HG02973 (cell line): ENCODE measurements around the gene VAX1.
A peak's percentile ranks its signal among the peaks of the same experiment; 100 is the strongest.
"Not testable (repeated sequence)": the region's sequence is repeated elsewhere in the genome, so short reads cannot be mapped to it uniquely, and the experiment has no call there.

Source experiments
- ATAC-seq: cut with Tn5 transposase; IDR thresholded peaks from one replicate; pipeline ENCODE4 v1.9.1; 2021; ENCODE audit warnings: moderate library complexity; ENCODE audit not compliant: unreplicated experiment

Gene VAX1

GRCh38 chr10:117137911-117138642, at the start of gene VAX1:
VAX1 (minus strand) TSS chr10:117138270; CDS start chr10:117138056, 214 bp downstream.
- no peak for ATAC-seq

GRCh38 chr10:117186832-117187615, 49.0 kb upstream of the VAX1 start:
- no peak for ATAC-seq

GRCh38 chr10:117185817-117186216, 47.7 kb upstream of the VAX1 start:
- not testable (repeated sequence) for ATAC-seq

- no peak for ATAC-seq
Observed at GRCh38 chr10:117184821-117185220, 46.8 kb upstream of the VAX1 start.

GRCh38 chr10:117184296-117184695, 46.2 kb upstream of the VAX1 start:
- no peak for ATAC-seq

DNA sequence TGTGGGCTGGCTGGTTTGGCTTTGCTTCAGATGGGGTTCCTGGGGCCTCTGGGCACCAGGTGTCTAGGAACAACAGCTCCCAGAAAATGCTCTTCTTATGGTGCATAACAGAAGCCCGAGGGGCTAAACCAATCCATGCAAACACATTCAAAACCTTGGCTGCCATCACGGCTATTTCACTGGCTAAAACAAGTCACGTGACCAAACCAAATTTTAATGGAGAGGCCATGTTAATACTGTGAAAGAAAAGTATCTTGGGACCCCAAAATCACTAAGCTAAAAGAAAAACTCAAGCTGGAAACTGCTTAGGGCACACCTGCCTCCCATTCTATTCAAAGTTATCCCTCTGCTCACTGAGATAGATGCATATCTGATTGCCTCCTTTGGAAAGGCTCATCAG, 40.1 kb upstream of the VAX1 start:
- ATAC-seq: no peak

- peak; percentile 36 for ATAC-seq
Observed at GRCh38 chr10:117175901-117176534, 37.9 kb upstream of the VAX1 start.

GRCh38 chr10:117175215-117175900, 37.3 kb upstream of the VAX1 start:
- peak; percentile 38 for ATAC-seq

DNA sequence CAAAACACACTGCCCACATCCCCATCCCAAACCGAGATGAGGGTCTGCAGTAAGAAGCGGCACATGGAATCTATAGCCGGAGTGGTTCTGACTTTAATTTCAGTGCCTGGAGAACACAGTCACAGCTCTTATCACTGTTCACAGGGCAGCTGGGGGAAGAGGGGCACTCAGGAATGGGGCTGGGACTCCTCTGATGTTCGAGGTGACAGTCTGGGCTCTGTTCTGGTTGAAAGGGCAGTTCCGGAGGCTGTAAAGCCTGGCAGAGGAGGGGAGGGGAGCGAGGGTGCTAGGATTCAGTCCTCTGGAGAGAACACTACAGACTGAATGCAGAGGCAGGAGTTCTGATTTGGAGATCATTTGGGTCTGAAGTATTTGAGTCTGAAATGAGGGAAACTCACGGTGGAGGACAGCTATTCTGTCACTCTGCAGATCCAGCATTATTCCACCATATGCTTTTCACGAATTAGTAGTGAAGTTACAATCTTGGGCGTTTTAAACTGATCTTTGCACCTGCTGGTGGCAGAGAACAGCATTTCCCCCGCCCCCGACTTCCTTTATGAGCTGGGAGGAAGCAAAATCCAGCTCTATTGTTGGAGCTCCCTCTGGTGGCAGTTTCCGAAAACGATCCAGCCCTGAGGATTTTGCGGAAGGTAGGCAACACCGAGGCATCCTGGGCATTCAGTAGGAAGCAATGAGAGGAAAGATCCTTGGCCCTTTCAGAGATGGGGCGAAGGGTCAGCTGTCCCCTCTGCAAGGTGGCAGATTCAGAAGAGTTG, 36.6 kb upstream of the VAX1 start:
- ATAC-seq: peak; percentile 80

DNA sequence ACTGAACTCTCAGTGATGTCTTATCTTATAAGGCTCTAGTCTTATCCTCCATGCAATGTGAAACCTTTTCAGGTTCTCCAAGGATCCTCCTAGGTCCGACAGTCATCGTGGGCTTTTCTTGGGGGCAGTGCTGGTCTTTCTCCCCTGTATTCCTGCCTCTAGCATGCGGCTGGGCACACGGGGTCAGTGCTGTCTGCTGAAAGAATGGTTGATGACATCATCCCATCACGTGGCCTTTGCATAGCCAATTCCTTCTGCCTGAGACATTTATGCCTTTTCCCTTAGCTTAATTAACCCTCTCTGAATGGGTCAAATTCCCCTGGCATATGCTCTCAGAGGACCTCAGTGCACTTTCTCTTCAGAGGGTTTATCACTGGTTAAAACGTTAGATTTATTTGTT, 32.2 kb upstream of the VAX1 start:
- no peak for ATAC-seq

- ATAC-seq: no peak
Observed at GRCh38 chr10:117169480-117169879, 31.4 kb upstream of the VAX1 start.

GRCh38 chr10:117168729-117169128, 30.7 kb upstream of the VAX1 start:
- no peak for ATAC-seq

DNA sequence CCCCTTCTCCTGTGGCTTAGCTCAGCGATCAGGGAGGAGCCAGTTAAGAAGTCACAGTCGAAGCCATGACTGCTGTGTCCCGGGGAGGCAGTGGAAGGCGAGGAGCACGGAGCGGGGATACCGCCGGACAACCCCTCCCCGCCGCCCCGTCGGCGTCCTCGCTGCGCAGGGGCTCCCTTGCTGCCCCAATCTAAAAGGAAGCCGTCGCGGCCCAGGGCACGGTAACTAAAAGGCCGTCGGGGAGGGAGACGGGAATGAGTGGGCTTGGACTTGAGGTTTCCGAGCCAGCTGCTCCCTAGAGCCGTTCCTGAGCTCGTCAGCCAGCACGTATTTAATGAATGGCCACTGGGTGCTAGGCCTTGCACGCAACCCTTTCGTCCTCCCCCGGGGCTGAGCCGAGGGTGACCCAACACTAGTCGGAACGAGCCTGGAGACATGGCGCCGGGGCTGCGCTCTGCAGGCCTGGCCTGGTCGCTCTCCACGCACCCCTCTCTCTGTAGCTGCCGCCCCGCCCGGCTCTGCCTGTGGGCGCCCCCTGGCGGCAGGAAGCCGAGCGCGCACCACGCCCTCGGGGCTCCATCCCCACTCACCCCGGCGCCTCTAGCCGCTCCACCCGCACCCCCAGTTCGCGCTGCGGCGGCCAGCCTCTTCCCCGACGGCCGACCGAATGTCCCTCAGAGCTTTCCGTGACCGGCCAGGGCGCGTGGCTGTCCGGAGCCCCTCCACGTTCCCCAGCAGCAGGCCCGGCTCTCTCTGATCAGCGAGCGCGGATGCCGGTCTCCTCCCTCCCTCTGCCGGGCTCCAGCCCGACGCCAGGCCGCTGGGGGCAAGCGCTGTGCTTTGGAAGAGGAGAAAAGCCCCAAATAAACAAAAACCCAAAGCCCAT, 30.0 kb upstream of the VAX1 start:
- peak; percentile 84 for ATAC-seq

- ATAC-seq: no peak
Observed at GRCh38 chr10:117167346-117167788, 29.3 kb upstream of the VAX1 start.

GRCh38 chr10:117166418-117167345, 28.6 kb upstream of the VAX1 start:
- ATAC-seq: no peak

- ATAC-seq: no peak
Observed at GRCh38 chr10:117165538-117166417, 27.7 kb upstream of the VAX1 start.
